Heart right ventricle (tissue), 16 donors: ENCODE measurements around the gene MOCOS. TPM values are rescaled to one million over a fixed set of nuclear protein-coding genes. Genes with fewer than 3 reads are reported as not detected.
"Not testable (repeated sequence)": the region's sequence is repeated elsewhere in the genome, so short reads cannot be mapped to it uniquely, and the experiment has no call there.

Experiments
- ATAC-seq, 8 donors: fragments of 200-7000 bp; cut with Tn5 transposase; one replicate each; pipeline ENCODE4 v1.9.1; 2020; ENCODE audit warnings: mild to moderate bottlenecking in 8 of 8, moderate library complexity in 8 of 8, moderate number of reproducible peaks in 1 of 8
- DNase-seq, 2 donors: peaks; one replicate each; pipeline ENCODE4 v3.0.0-alpha.2; 2020
- H3K27ac ChIP-seq, 10 donors: fragments of 200-600 bp; sonication (generic) in 2 of 10; one replicate each; pipeline versions ENCODE4 v1.5.0 to v1.8.0; 2020 to 2022; ENCODE audit warnings: mild to moderate bottlenecking in 3 of 10
- H3K27me3 ChIP-seq, 7 donors: fragments of 200-600 bp; one replicate each; pipeline ENCODE4 v1.8.0; 2021 to 2022; ENCODE audit warnings: mild to moderate bottlenecking in 2 of 7
- H3K36me3 ChIP-seq, 9 donors: fragments of 200-600 bp; sonication (generic) in 1 of 9; one replicate each; pipeline versions ENCODE4 v1.5.0 to v1.8.0; 2020 to 2022; ENCODE audit warnings: mild to moderate bottlenecking in 2 of 9
- H3K4me1 ChIP-seq, 9 donors: fragments of 200-600 bp; sonication (generic) in 1 of 9; one replicate each; pipeline versions ENCODE4 v1.5.0 to v1.8.0; 2020 to 2022; ENCODE audit warnings: mild to moderate bottlenecking in 4 of 9
- H3K4me3 ChIP-seq, 10 donors: fragments of 200-600 bp; sonication (generic) in 2 of 10; one replicate each; pipeline versions ENCODE4 v1.5.0 to v1.8.0; 2020 to 2022; ENCODE audit warnings: mild to moderate bottlenecking in 7 of 10, moderate library complexity in 2 of 10
- H3K9me3 ChIP-seq, 11 donors: fragments of 200-600 bp in 10 of 11; sonication (generic) in 2 of 11; one replicate each; pipeline versions ENCODE4 v1.5.0 to v1.8.0; 2013 to 2022; ENCODE audit warnings: mild to moderate bottlenecking in 2 of 11, control low read depth in 1 of 11, moderate library complexity in 1 of 11
- CTCF ChIP-seq, 9 donors: fragments of 200-600 bp; sonication (generic) in 2 of 9; IDR thresholded peaks; one replicate each; pipeline versions ENCODE4 v1.5.0 to v1.8.0; 2021 to 2022; ENCODE audit warnings: antibody characterized with exemption in 9 of 9, mild to moderate bottlenecking in 5 of 9, moderate library complexity in 1 of 9
- WGBS, 2 donors: extraction: QIAGEN DNeasy Blood & Tissue Kit; methylation state at CpG; one replicate each; pipeline ENCODE4 v1.1.7; 2013; ENCODE audit warnings: inconsistent platforms in 1 of 2; 5-methylcytosine and 5-hydroxymethylcytosine counted together
- intact Hi-C, 10 donors: fragments of 100-400 bp; cut with DNase I; formaldehyde crosslinking; loops; one replicate each; pipeline versions ENCODE4 v1.11.1 to v1.14.2; 2022
- polyA plus RNA-seq, 2 donors: library from polyadenylated mRNA; stranded (reverse); fragments of 200-250 nt; gene quantifications; one replicate each; pipeline ENCODE4 v1.2.3, GENCODE V29; 2013
- total RNA-seq, 10 donors: library from RNA; stranded (reverse); fragmentation: NEBNext Ultra II Directional in 3 of 10; extraction: Animal tissue kit (Norgen Biotek cat#: 25700) in 3 of 10; gene quantifications; one replicate each; pipeline versions ENCODE4 v1.2.1 to v1.2.4, GENCODE V29; 2021 to 2023
- donor health status: Arrhythmogenic right ventricular cardiomyopathy.
- donor health status: ischemic (EF 13 %, LVEDD 7.1; RV severe dilation, severe dysfunction).
- donor health status: healthy with polysubstance abuse.
- donor health status: DM: no; HTN: yes; CAD: no.
- donor health status: DM: no; HTN: no; CAD: no.
- donor health status: ischemic (EF 25% LVEDD 6.9; RV normal size, moderate dysfunction).
- donor health status: ischemic (EF 25% LVEDD 5.7; RV mildly dilated, moderate dysfunction).
- donor health status: healthy.
- donor health status: DM: yes; HTN: yes; CAD: no.
- donor health status: Ischemic cardiomyopathy.
- donor health status: ischemic (EF 35%, LVEDD 5.7; RV mildly dilated, moderate dysfunction).
- donor health status: nonischemic (EF 11% LVEDD 7.7; RV severe dilation, severe dysfunction).
- donor health status: DM: yes; HTN: yes; CAD: no.
- donor health status: PGD.
- donor health status: ischemic (EF 29% LVEDD 5.4; RV normal size, mild dysfunction).
- donor health status: nonischemic (EF 23%, LVEDD 6.1; RV moderate dilation, normal function).

Gene MOCOS
- total and polyA plus RNA-seq, 12 donors, result 0.06 to 0.95 (median 0.28) TPM

- intact Hi-C loops, result loop anchor here in 1 of 10 donors (10.0 kb wide), 1 partner anchor 63 kb away; no protein-coding TSS in a partner anchor
- Histone ChIP-seq H3K4me3 (no peak overlapping the region), H3K27ac (no peak overlapping the region), H3K36me3 (no peaks in the 10 kb centered on the region), H3K9me3 (no peaks in the 10 kb centered on the region), H3K27me3 (no peaks in the 10 kb centered on the region), H3K4me1 (no peaks in the 10 kb centered on the region)
- ATAC-seq, result no peak
- 93 to 94% methylated on average over 2 of the region's 2 CpGs for WGBS, 2 donors
- DNase-seq, result no peak
- no peak for TF ChIP-seq CTCF (IDR thresholded peaks at IDR 0.05)
These were observed 14.5 kb downstream of the MOCOS start for GRCh38 chr18:36201765-36202164.

- intact Hi-C loops, result loop anchor here in 1 of 10 donors (10.0 kb wide), 1 partner anchor 61 kb away; no protein-coding TSS in a partner anchor
- WGBS, 2 donors, result 78 to 79% methylated on average over 7 of the region's 7 CpGs
- H3K36me3 ChIP-seq, result no peaks in the 10 kb centered on the region
- H3K9me3 ChIP-seq, result peaks cover 0 to 10% (median 0%) of the 10 kb centered on the region in 11 donors
- no peaks in the 10 kb centered on the region for H3K4me1 ChIP-seq
- ATAC-seq (no peak), DNase-seq (no peak)
- no peak overlapping the region for H3K4me3 ChIP-seq
- no peak overlapping the region for H3K27ac ChIP-seq
- TF ChIP-seq CTCF (IDR thresholded peaks at IDR 0.05), result no peak
- H3K27me3 ChIP-seq, result no peaks in the 10 kb centered on the region
These were observed 16.1 kb downstream of the MOCOS start for GRCh38 chr18:36203360-36203895.

GRCh38 chr18:36205166-36205565 is 17.9 kb downstream of the MOCOS start:
- Histone ChIP-seq H3K27me3 (no peaks in the 10 kb centered on the region), H3K4me3 (no peak overlapping the region), H3K4me1 (no peaks in the 10 kb centered on the region), H3K9me3 (peaks cover 0 to 13% (median 0%) of the 10 kb centered on the region in 11 donors), H3K36me3 (no peaks in the 10 kb centered on the region), H3K27ac (no peak overlapping the region)
- intact Hi-C loops, result loop anchor here in 1 of 10 donors (10.0 kb wide), 1 partner anchor 60 kb away; no protein-coding TSS in a partner anchor
- no peak for TF ChIP-seq CTCF (IDR thresholded peaks at IDR 0.05)
- WGBS, 2 donors, result 77 to 85% methylated on average over 4 of the region's 4 CpGs
- ATAC-seq (no peak), DNase-seq (no peak)

GRCh38 chr18:36207303-36207702 is 20.0 kb downstream of the MOCOS start:
- whole genome bisulfite sequencing, 2 donors, result 89 to 95% methylated on average over 1 of the region's 1 CpG
- TF ChIP-seq CTCF (IDR thresholded peaks at IDR 0.05), result no peak

GRCh38 chr18:36207969-36208368 is 20.7 kb downstream of the MOCOS start:
- H3K4me3 ChIP-seq, H3K36me3 ChIP-seq, H3K27me3 ChIP-seq, H3K4me1 ChIP-seq, H3K27ac ChIP-seq, ATAC-seq, DNase-seq: not testable (repeated sequence)
- intact Hi-C loops, result loop anchor here in 1 of 10 donors (10.0 kb wide), 1 partner anchor 57 kb away; no protein-coding TSS in a partner anchor
- H3K9me3 ChIP-seq, result peaks cover 0 to 13% (median 0%) of the 10 kb centered on the region in 11 donors
- 93 to 95% methylated on average over 2 of the region's 2 CpGs for WGBS, 2 donors

More at GRCh38 chr18:36207303-36207702, 20.0 kb downstream of the MOCOS start:
- ATAC-seq (no peak), DNase-seq (no peak)
- H3K36me3 ChIP-seq, result no peaks in the 10 kb centered on the region
- peaks cover 0 to 2% (median 0%) of the 10 kb centered on the region in 9 donors for H3K4me1 ChIP-seq
- no peak overlapping the region for H3K4me3 ChIP-seq
- no peak overlapping the region for H3K27ac ChIP-seq
- intact Hi-C loops, result loop anchor here in 1 of 10 donors (10.0 kb wide), 1 partner anchor 57 kb away; no protein-coding TSS in a partner anchor
- no peaks in the 10 kb centered on the region for H3K27me3 ChIP-seq
- H3K9me3 ChIP-seq, result peaks cover 0 to 13% (median 0%) of the 10 kb centered on the region in 11 donors
